IMR-90 (cell line): ENCODE results near the gene DRD3. TPM values are rescaled to one million over a fixed set of nuclear protein-coding genes. Genes with fewer than 3 reads are reported as not detected.

Experiments used
- ATAC-seq: fragments of 200-7000 bp; cut with Tn5 transposase; 2 replicates; pipeline ENCODE4 v1.9.1; 2020; ENCODE audit warnings: low read depth, mild to moderate bottlenecking, moderate library complexity
- Bru-seq: library from RNA; stranded (reverse); fragments of 400-500 nt; gene quantifications from one replicate; lab custom pipeline; 2021; lab: Mats Ljungman, UMichigan
- BruChase-seq, 2 experiments: library from RNA; stranded (reverse); fragments of 400-500 nt; gene quantifications; one replicate each; lab custom pipeline; 2021; lab: Mats Ljungman, UMichigan
- BruUV-seq: library from RNA; stranded (reverse); fragments of 400-500 nt; replicated peaks from 2 replicates; lab custom pipeline; 2021; lab: Mats Ljungman, UMichigan
- CTCF ChIA-PET: fragments of 300-600 bp; formaldehyde crosslinking; extraction: SDS; loops from one replicate; lab custom pipeline; 2021; ENCODE audit warnings: antibody characterized with exemption; lab: Yijun Ruan, JAX
- POLR2A ChIA-PET: fragments of 300-600 bp; sonication (Branson Sonifier 250); formaldehyde crosslinking; loops from one replicate; lab custom pipeline; 2022; ENCODE audit warnings: antibody characterized with exemption; ENCODE audit not compliant: unreplicated experiment; lab: Charles Lee
- DNase-seq: peaks from one replicate; pipeline ENCODE4 v3.0.0; 2013
- H2AFZ ChIP-seq: replicated peaks from 2 replicates; pipeline ENCODE3; 2013; ENCODE audit warnings: low read length, mild to moderate bottlenecking; ENCODE audit not compliant: poor library complexity
- H2AK5ac ChIP-seq: 2 replicates; pipeline ENCODE4 v1.6.1; 2013; ENCODE audit warnings: low read depth, low read length, inconsistent platforms
- H2AK9ac ChIP-seq: replicated peaks from 2 replicates; pipeline ENCODE3; 2013; ENCODE audit warnings: mild to moderate bottlenecking, low read depth, low read length, moderate library complexity; ENCODE audit not compliant: poor library complexity
- H2BK120ac ChIP-seq: 2 replicates; pipeline ENCODE4 v1.6.1; 2013; ENCODE audit warnings: low read depth, low read length, inconsistent platforms
- H2BK15ac ChIP-seq: 3 replicates; pipeline ENCODE4 v1.6.1; 2013; ENCODE audit warnings: low read depth, low read length, inconsistent platforms
- H2BK20ac ChIP-seq: 2 replicates; pipeline ENCODE4 v1.6.1; 2013; ENCODE audit warnings: low read depth, mild to moderate bottlenecking, inconsistent platforms, low read length, moderate library complexity
- H2BK5ac ChIP-seq: 2 replicates; pipeline ENCODE4 v1.6.1; 2013; ENCODE audit warnings: mild to moderate bottlenecking, low read depth, low read length, inconsistent platforms; ENCODE audit not compliant: poor library complexity, severe bottlenecking
- H3K14ac ChIP-seq: replicated peaks from 2 replicates; pipeline ENCODE4 v1.6.1; 2013; ENCODE audit warnings: low read depth, low read length, inconsistent platforms
- H3K18ac ChIP-seq: 2 replicates; pipeline ENCODE4 v1.6.1; 2013; ENCODE audit warnings: low read depth, low read length, control low read depth
- H3K23ac ChIP-seq: 2 replicates; pipeline ENCODE4 v1.6.1; 2013; ENCODE audit warnings: low read depth, low read length, inconsistent platforms
- H3K27ac ChIP-seq: 2 replicates; pipeline ENCODE4 v1.5.1; 2013; ENCODE audit warnings: mild to moderate bottlenecking, control low read depth, low read length; ENCODE audit not compliant: insufficient read depth
- H3K27me3 ChIP-seq: 2 replicates; pipeline ENCODE4 v1.6.1; 2013; ENCODE audit warnings: low read length; ENCODE audit not compliant: control insufficient read depth, insufficient read depth
- H3K36me3 ChIP-seq: 2 replicates; pipeline ENCODE4 v1.6.1; 2013; ENCODE audit warnings: low read length, mixed read lengths; ENCODE audit not compliant: control insufficient read depth, insufficient read depth
- H3K4ac ChIP-seq: 2 replicates; pipeline ENCODE4 v1.6.1; 2013; ENCODE audit warnings: low read depth, low read length, inconsistent platforms
- H3K4me1 ChIP-seq: 2 replicates; pipeline ENCODE4 v1.6.1; 2013; ENCODE audit warnings: low read length, mixed read lengths; ENCODE audit not compliant: control insufficient read depth, insufficient read depth
- H3K4me2 ChIP-seq: 2 replicates; pipeline ENCODE4 v1.6.1; 2013; ENCODE audit warnings: low read depth, mild to moderate bottlenecking, control low read depth, low read length, moderate library complexity
- H3K4me3 ChIP-seq: 2 replicates; pipeline ENCODE4 v1.5.1; 2013; ENCODE audit warnings: low read depth, mild to moderate bottlenecking, control low read depth, low read length, moderate library complexity; ENCODE audit not compliant: insufficient read depth
- H3K56ac ChIP-seq: 2 replicates; pipeline ENCODE4 v1.6.1; 2013; ENCODE audit warnings: low read length, inconsistent platforms; ENCODE audit not compliant: insufficient read depth; ENCODE audit errors: extremely low read depth
- H3K79me1 ChIP-seq, 2 experiments: 2 replicates each; pipeline ENCODE4 v1.6.1; 2013; ENCODE audit warnings: low read length in 2 of 2, inconsistent platforms in 1 of 2, low read depth in 1 of 2
- H3K9ac ChIP-seq: 2 replicates; pipeline ENCODE4 v1.6.1; 2013; ENCODE audit warnings: low read depth, low read length, control low read depth
- H3K9me1 ChIP-seq: 2 replicates; pipeline ENCODE4 v1.6.1; 2013; ENCODE audit warnings: low read length, inconsistent platforms; ENCODE audit not compliant: insufficient read depth
- H3K9me3 ChIP-seq: 2 replicates; pipeline ENCODE4 v1.6.1; 2013; ENCODE audit warnings: low read length; ENCODE audit not compliant: control insufficient read depth, insufficient read depth
- H4K20me1 ChIP-seq: 2 replicates; pipeline ENCODE4 v1.6.1; 2013; ENCODE audit warnings: low read length, inconsistent platforms; ENCODE audit not compliant: insufficient read depth
- H4K5ac ChIP-seq: 2 replicates; pipeline ENCODE4 v1.6.1; 2013; ENCODE audit warnings: mild to moderate bottlenecking, low read depth, low read length, control low read depth
- H4K8ac ChIP-seq, 2 experiments: 2 replicates each; pipeline ENCODE4 v1.6.1; 2013; ENCODE audit warnings: low read depth in 2 of 2, low read length in 2 of 2, control low read depth in 1 of 2, inconsistent platforms in 1 of 2
- H4K91ac ChIP-seq: 2 replicates; pipeline ENCODE4 v1.6.1; 2013; ENCODE audit warnings: low read depth, low read length, inconsistent platforms; ENCODE audit not compliant: insufficient read depth
- CHD1 ChIP-seq: IDR thresholded peaks from 2 replicates; pipeline ENCODE4 v1.6.1; 2012; ENCODE audit warnings: low read depth, low read length, improper control_type of control experiment
- MAFK ChIP-seq: IDR thresholded peaks from 2 replicates; pipeline ENCODE4 v1.6.1; 2012; ENCODE audit warnings: low read depth, low read length, improper control_type of control experiment
- MAZ ChIP-seq: IDR thresholded peaks from 2 replicates; pipeline ENCODE4 v1.6.1; 2012; ENCODE audit warnings: low read depth, mild to moderate bottlenecking, low read length, improper control_type of control experiment, moderate library complexity, borderline replicate concordance
- MXI1 ChIP-seq: IDR thresholded peaks from 2 replicates; pipeline ENCODE4 v1.6.1; 2012; ENCODE audit warnings: low read depth, mild to moderate bottlenecking, low read length, moderate library complexity, borderline replicate concordance
- POLR2A ChIP-seq: IDR thresholded peaks from 2 replicates; pipeline ENCODE4 v1.6.1; 2012; ENCODE audit warnings: mild to moderate bottlenecking, low read depth, low read length
- RCOR1 ChIP-seq: IDR thresholded peaks from 2 replicates; pipeline ENCODE4 v1.6.1; 2012; ENCODE audit warnings: mild to moderate bottlenecking, low read length, improper control_type of control experiment; ENCODE audit not compliant: insufficient replicate concordance
- WGBS, 2 experiments: methylation state at CpG; one replicate each; pipeline versions ENCODE4 v1.1.5 to v1.1.7; 2013; ENCODE audit warnings: missing lambda C conversion rate in 2 of 2; ENCODE audit not compliant: insufficient read length in 1 of 2; ENCODE audit errors: extremely low coverage in 2 of 2; 5-methylcytosine and 5-hydroxymethylcytosine counted together
- dilution Hi-C: fragments of 300-500 bp; cut with HindIII; formaldehyde crosslinking; loops from one replicate; pipeline ENCODE4 v1.14.3; 2018; ENCODE audit warnings: low sequenced_read_pairs; ENCODE audit not compliant: unreplicated experiment
- in situ Hi-C: fragments of 300-500 bp; cut with MboI; formaldehyde crosslinking; loops from 3 replicates; pipeline ENCODE4 v1.14.3; 2019; ENCODE audit warnings: low sequenced_read_pairs, inconsistent platforms, mixed read lengths
- intact Hi-C: fragments of 100-400 bp; cut with micrococcal nuclease; formaldehyde crosslinking; loops from 2 replicates; pipeline ENCODE4 v1.10.0; 2022
- long read RNA-seq: library from polyadenylated mRNA; unstranded; transcript quantifications from one replicate; pipeline ENCODE4 v2.0.0, GENCODE V29; 2021; ENCODE audit not compliant: unreplicated experiment
- polyA plus RNA-seq, 3 experiments: library from polyadenylated mRNA; depleted of rRNA; stranded (reverse); fragments of >200 nt; gene quantifications; 2 replicates each; pipeline ENCODE4 v1.2.3, GENCODE V29; 2012; ENCODE audit warnings: low replicate concordance in 1 of 3
- total RNA-seq: library from RNA; depleted of rRNA; stranded (reverse); fragments of >200 nt; gene quantifications from 2 replicates; pipeline ENCODE4 v1.2.3, GENCODE V29; 2012; rRNA removed
- TF ChIP-seq, protein P1 (sequence below): conservative IDR thresholded peaks from 2 replicates; pipeline ENCODE4 v1.5.1; 2012; ENCODE audit warnings: mild to moderate bottlenecking, low read depth, low read length, improper control_type of control experiment

Gene DRD3
- total RNA-seq (not detected in 2 replicates), polyA plus RNA-seq (2012; rRNA removed) (not detected in 2 replicates), Bru-seq, nascent RNA (percentile 1 among the genes with signal in this experiment), BruChase-seq, experiment 1, labeled RNA remaining after a 6-hour chase (not detected), BruChase-seq, experiment 2, labeled RNA remaining after a 2-hour chase (percentile 1 among the genes with signal in this experiment)
- not detected in 2 replicates for polyA plus RNA-seq (2012; cell fraction: cytosol; rRNA removed)
- polyA plus RNA-seq (2012; cell fraction: nucleus; rRNA removed; ENCODE audit: low replicate concordance), result not detected in 2 replicates
- long read RNA-seq, result 0 reads

DNA sequence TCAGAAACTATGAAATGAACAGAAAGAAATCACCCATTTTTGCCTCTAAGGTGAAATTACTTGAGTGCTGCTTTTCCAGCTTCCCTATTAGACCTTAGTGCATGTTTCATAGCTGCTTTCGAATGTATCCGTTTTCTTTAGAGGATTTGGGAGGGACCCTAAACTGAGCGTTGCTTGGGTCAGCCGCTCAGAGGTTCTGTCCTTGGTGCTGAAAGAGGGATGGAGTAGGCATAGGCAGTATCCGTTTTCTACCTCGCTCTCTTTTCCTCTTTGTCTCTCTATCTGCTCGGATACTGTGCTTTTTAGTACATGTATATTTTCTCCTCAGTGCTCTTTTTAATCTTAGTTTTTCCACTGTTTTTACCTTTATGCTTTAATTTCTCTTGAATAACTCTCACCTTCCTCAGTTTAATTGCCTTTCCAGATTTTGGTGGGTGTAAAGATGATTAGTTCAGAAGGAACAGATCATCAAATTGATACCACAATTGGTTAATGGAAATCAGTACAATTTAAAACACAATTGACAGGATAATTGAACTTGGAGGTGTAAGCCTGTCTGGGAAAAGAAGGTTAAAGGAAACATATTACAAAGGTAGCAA is at the start of gene DRD3:
DRD3 (minus strand) TSS at position 283 of the 599 bp plus-strand sequence. CDS start 7,060 bp downstream, outside the sequence.
- no peaks in the 10 kb centered on the region for H3K9me1 ChIP-seq
- no peak within 1 kb of the TSS for H3K9ac ChIP-seq
- no peak within 1 kb of the TSS for H2BK15ac ChIP-seq
- ATAC-seq (peak; percentile 64; the same call in 1 of the 2 replicates), DNase-seq (peak; percentile 44)
- BruUV-seq, result no TSS peak
- H3K18ac ChIP-seq, result no peak within 1 kb of the TSS
- H4K8ac ChIP-seq, result no peak within 1 kb of the TSS
- POLR2A ChIA-PET, result no interaction called here
- H3K14ac ChIP-seq, result no peak within 1 kb of the TSS
- no peak within 1 kb of the TSS for H2AK5ac ChIP-seq
- dilution Hi-C loops (no loop called here), intact Hi-C loops (no loop called here), in situ Hi-C loops (no loop called here)
- H4K20me1 ChIP-seq, result no peaks in the 10 kb centered on the region
- no peak within 1 kb of the TSS for H3K23ac ChIP-seq
- H3K9me3 ChIP-seq, result no peaks in the 10 kb centered on the region
- H2AFZ ChIP-seq, result no peak within 1 kb of the TSS
- H2BK20ac ChIP-seq, result no peak within 1 kb of the TSS
- no peak within 1 kb of the TSS for H3K4me3 ChIP-seq
- no peak within 1 kb of the TSS for H3K4me2 ChIP-seq
- H3K4me1 ChIP-seq, result no peaks in the 10 kb centered on the region
- H2AK9ac ChIP-seq, result no peak within 1 kb of the TSS
- H3K4ac ChIP-seq, result no peak within 1 kb of the TSS
- H4K5ac ChIP-seq, result no peak within 1 kb of the TSS
- no peak within 1 kb of the TSS for H3K56ac ChIP-seq
- WGBS, 2 experiments, result no CpG with 5 or more reads among the region's 7 CpGs
- H3K79me1 ChIP-seq, result no peaks in the 10 kb centered on the region
- H2BK5ac ChIP-seq, result no peak within 1 kb of the TSS
- no peaks in the 10 kb centered on the region for H3K36me3 ChIP-seq
- TF ChIP-seq MAZ (no peak), MAFK (no peak), RCOR1 (no peak), POLR2A (no peak), MXI1 (no peak), CHD1 (no peak)
- TF ChIP-seq, protein P1, sequence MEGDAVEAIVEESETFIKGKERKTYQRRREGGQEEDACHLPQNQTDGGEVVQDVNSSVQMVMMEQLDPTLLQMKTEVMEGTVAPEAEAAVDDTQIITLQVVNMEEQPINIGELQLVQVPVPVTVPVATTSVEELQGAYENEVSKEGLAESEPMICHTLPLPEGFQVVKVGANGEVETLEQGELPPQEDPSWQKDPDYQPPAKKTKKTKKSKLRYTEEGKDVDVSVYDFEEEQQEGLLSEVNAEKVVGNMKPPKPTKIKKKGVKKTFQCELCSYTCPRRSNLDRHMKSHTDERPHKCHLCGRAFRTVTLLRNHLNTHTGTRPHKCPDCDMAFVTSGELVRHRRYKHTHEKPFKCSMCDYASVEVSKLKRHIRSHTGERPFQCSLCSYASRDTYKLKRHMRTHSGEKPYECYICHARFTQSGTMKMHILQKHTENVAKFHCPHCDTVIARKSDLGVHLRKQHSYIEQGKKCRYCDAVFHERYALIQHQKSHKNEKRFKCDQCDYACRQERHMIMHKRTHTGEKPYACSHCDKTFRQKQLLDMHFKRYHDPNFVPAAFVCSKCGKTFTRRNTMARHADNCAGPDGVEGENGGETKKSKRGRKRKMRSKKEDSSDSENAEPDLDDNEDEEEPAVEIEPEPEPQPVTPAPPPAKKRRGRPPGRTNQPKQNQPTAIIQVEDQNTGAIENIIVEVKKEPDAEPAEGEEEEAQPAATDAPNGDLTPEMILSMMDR, result no peak
- CTCF ChIA-PET, result interaction anchor here (0.7 kb wide), 1 partner anchor 15 kb away, joined by 3 read pairs; no protein-coding TSS in a partner anchor
- H3K27ac ChIP-seq, result no peak within 1 kb of the TSS
- H2BK120ac ChIP-seq, result no peak within 1 kb of the TSS
- H4K91ac ChIP-seq, result no peak within 1 kb of the TSS
- peaks cover 1% of the 10 kb centered on the region; the same call in 1 of the 2 replicates for H3K27me3 ChIP-seq
